NCI-H526 treated with DMSO at 0.1 percent for 48 hours (cell line): ENCODE data around the gene CST7.
"Not testable (repeated sequence)": the region's sequence is repeated elsewhere in the genome, so short reads cannot be mapped to it uniquely, and the experiment has no call there.

Source experiments
- DNase-seq: peaks from one replicate; lab custom pipeline; 2025; lab: John Stamatoyannopoulos, UW

CST7 gene

GRCh38 chr20:24948939-24949679, at the start of gene CST7:
Gene CST7, plus strand, starts transcription at chr20:24949269. Its CDS starts 237 bp downstream, at chr20:24949506.
- DNase-seq, result no peak

DNA sequence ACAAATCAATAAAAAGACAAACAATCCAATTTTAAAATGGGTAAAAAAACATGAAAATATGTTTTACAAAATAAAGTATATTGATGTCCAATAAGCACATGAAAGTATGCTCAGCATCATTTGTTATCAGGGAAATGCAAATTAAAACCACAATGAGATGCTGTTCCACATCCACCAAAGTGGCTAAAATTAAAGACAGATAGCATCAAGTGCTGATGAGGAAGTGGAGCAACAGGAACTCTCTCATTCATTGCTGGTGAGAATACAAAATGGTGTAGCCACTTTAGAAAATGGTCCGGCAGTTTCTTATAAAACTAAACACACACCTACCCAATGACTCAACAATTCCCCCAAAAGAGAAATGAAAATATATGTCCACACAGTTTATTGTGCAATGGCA, 42.3 kb upstream of the CST7 start:
- DNase-seq, result no peak

DNA sequence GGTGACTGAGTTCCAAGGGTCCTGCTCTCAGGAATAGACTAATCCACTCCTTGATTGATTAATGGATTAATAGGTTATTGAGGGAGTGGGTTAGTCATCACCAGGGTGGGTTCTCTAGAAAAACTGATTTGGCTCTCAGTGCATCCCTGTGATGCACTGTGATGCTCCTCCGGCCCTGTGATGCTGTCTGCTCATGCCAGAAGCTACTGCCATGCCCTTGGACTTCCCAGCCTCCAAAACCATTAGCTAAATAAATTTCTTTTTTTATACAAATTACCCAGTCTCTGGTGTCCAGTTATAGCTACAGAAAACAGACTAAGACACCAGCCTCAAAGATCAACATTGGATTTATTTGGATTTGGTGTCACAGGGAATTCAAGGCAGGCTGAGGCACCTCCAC, 40.4 kb upstream of the CST7 start:
- no peak for DNase-seq

DNA sequence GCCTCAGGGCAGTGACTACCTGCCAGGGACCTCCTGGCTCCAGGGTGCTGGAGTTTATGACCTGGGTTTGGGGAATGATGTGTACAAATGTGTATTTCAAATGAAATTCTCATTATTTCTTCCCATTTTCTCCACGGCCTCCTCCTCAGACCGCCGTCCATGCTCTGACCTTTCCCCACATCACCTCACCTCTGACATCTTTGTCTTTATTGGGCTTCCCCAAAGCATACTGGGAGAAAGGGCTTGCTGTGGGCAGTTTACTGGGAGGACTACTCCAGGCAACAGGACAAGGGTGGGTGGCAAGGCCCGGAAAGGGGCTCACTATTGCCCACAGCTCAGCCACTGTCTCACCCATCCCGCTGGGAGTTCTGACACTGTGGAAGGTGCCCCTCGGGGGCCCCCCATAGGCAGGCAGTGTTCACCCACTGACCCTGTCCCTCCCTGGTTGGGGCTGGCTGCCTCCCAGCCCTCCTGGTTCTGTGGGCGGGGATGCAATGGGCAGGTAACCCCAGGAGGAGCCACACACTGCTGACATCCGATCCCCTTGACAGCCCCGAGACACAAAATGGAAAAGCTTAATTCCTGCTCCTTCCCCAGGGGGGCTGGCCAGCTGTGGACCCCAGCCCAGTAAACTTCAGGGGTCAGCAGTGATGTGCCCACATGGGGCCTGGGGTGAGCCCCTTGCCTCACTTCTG, 39.8 kb upstream of the CST7 start:
- DNase-seq, result no peak

DNA sequence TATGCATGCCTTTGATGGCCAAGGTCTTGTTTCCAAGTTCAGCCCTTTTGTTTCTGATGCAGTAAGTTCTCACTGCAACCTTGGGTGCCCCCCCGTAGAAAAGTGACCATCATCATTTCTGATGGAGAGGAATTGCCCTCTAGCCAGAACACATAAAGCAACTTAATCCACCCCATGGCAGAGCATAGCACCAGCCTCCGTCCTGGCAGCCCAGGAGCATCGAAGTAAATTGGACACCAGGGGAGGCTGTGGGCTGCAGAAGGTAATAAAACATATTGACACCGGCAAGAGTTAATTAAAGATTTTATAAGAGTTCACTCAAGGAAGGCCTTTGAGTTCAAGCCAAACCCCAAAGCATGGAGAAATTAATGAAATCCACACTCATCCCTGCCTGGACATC, 39.2 kb upstream of the CST7 start:
- DNase-seq, result no peak

DNA sequence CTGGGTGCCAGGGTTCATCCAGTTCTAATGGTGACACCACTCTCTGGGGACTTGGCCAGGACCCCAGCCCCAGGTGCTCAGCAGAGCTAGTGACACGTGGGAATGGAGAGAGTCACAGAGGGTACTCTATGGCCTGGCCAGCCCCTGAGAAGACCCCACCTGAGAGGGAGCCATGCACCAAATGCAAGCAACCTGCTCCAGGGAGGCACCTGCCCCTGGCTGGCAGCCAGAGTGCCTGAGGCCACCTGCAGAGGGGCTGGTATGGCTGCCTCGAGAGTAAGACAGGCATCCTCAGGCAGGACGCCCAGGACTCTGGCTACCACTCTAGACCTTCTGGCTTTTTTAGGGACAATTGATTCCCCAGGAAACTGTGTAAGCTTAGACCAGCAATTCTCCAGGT, 38.6 kb upstream of the CST7 start:
- no peak for DNase-seq

- DNase-seq, result no peak
Observed at GRCh38 chr20:24911461-24911860, 37.6 kb upstream of the CST7 start.

- DNase-seq, result no peak
Observed at GRCh38 chr20:24912397-24913075, 36.5 kb upstream of the CST7 start.

GRCh38 chr20:24913076-24913628, 35.9 kb upstream of the CST7 start:
- DNase-seq, result no peak

DNA sequence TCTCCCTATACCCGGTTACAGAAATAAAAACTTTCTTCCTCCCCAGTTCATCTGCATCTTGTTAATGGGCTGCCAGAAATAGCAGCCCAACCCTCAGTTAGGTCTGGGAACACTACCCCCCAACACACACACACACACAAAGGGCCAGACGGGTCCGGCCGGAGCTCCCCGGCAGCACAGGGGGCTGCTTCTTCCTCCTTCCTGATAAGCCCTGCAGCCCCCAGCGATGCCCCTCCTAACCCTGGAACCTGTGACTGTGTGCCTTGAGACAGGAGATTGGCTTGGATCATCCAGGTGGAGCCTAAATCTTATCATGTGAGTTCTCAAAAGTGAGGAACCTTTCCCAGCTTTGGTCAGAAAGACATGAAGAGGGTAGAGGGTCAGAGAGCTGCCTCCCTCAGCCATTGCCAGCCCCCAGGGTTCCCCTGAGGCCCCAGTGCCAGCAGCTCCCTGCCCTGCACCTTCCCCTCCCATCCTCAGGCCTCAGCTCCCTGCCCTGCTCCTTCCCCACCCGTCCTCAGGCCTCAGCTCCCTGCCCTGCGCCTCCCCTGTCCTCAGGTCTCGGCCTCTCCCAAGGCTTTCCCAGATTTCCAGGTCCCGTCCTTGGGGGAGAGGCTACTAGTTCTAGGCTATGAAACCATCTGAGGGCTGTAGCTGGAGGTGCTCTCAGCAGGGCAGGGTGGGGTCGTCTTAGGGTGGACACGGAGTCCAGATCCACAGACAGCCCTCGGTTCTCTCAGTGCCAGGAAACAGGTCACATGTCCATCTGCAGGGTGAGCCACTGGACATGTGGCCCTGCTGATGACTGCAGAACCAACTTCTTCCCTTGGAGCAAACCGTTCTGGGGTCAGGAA, 34.5 kb upstream of the CST7 start:
- no peak for DNase-seq

- DNase-seq, result no peak
Observed at GRCh38 chr20:24915440-24915839, 33.6 kb upstream of the CST7 start.

DNA sequence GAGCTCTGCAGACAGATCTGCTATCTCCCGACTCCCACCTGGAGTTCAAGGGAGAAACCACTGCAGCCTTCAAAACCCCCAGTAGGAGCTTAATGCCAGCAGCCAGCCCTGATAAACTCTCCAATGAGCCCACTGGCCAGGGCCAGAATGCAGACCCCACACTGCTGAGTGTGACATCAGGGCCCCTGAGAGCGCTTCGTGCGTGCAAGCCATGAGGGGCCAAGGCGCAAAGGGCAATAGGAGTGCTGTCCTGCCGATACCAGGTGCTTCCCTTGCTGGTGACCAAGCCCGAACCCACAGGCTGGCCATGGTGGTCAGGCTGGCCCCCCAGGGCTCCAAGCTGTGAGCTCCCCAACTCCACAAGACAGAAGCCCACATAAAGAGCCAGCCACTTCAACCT, 33.2 kb upstream of the CST7 start:
- DNase-seq, result no peak

DNA sequence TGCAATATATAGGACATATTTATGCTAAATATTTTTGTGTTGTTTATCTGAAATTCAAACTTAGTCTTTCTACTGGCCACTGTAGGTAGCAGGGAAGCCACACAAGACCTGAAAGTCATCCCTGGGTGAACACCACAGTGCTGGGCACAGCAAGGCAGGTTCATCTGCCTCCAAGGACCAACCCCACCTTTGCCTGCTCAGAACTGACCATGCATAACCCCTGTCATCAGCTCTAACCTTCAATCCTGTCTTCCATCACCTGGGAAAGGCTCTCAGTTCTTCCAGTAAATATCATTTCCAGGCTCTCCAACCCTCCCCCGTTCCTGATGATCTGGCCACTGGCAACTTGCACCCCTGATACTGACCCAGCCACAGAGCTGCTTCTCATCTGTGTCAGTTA, 32.7 kb upstream of the CST7 start:
- DNase-seq, result no peak

GRCh38 chr20:24917056-24917455, 32.0 kb upstream of the CST7 start:
- DNase-seq, result no peak

GRCh38 chr20:24917797-24918578, 31.1 kb upstream of the CST7 start:
- DNase-seq, result peak; percentile 78

DNA sequence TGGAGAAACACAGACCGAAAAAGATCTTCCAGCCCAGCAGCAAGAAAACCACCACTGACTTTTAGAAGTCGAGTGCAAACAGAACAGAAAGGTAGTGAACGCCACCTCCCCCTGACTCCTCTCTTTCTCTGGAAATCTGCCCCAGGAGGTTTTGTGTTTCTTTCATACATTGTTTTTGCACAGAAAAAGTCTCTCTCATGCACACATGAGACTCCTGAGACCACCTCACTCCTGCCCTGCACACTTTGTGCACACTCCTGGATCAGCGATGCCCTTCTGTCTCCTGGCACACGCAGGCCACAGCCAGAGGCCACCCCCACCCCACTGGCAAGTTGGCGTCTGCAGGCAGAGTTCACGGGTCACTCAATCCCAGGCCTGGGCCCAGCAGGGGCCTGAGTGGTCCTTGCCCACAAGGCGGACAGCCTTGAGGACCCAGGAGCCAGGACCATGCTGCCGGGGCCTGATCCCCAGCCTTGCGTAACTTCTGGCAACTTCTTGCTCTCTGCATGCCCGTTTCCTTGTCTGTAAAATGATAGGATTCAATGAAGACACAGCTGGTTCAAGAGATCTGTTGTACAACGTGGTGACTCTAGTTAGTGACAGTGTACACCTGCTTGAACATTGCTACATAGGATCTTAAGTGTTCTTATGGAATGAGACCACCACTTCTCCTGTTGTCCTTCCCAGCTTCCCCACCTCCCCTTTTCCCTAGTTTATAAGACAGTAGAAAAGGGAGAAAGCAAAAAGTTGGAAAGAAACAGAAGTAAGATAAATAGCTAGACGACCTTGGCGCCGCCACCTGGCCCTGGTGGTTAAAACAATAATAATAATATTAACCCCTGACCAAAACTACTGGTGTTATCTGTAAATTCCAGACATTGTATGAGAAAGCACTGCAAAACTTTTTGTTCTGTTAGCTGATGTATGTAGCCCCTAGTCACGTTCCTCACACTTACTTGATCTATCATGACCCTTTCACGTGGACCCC, 30.2 kb upstream of the CST7 start:
- DNase-seq, result no peak

- DNase-seq, result not testable (repeated sequence)
Observed at GRCh38 chr20:24919665-24920064, 29.4 kb upstream of the CST7 start.

GRCh38 chr20:24920706-24921105, 28.4 kb upstream of the CST7 start:
- DNase-seq, result not testable (repeated sequence)

- not testable (repeated sequence) for DNase-seq
Observed at GRCh38 chr20:24929259-24929658, 19.8 kb upstream of the CST7 start.
